Activated CD4-positive, alpha-beta T cell treated with anti-CD3 and anti-CD28 coated beads, Interleukin-2, amount 50 U/mL, for 1 hour (primary cell): ENCODE results near the gene FBXL7.

Experiments
- DNase-seq: peaks from one replicate; pipeline ENCODE4 v3.0.0-alpha.2; 2020

FBXL7 gene

GRCh38 chr5:15786884-15787283 lies 286.9 kb downstream of the FBXL7 start:
- DNase-seq: no peak

DNA sequence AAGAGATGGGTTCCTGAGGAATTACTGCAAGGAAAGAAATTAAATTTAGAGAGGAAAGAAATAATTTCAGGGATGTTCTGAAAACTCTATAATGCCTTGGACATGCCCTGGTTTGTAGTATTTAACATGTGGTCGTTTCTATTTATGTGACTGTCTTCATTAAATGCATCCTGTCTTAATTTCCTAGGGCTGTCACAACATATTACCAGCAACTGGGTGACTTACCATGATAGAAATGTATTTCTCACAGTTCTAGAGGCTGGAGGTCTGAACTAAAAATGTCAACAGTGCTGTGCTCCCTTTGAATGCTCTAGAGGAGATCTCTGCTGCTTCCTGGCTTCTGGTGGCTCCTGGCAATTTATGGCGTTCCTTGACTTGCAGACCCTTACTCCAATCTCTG lies 287.7 kb downstream of the FBXL7 start:
- DNase-seq: no peak

- DNase-seq: no peak
These were observed 289.7 kb downstream of the FBXL7 start for GRCh38 chr5:15789642-15790041.

- no peak for DNase-seq
These were observed 290.6 kb downstream of the FBXL7 start for GRCh38 chr5:15790446-15791018.

GRCh38 chr5:15791274-15791673 lies 291.3 kb downstream of the FBXL7 start:
- DNase-seq: no peak

DNA sequence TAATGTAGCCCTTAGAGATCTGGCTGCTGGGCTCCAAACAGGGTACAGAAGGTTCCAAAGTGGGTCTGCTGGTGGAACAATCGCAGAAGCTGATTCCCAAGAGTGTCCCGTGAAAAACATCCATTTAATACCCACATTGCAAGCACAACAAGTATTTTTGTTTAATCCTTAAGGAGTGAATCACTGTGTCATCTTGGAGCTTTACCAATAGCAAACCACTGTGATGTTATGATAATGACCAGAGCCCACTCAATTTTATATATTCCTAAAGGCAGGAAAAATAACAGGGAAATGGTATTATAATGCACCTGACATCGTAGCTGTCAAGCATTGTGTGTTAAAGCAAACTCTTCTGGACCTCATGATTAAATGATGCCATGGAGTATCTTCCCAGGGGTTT lies 291.9 kb downstream of the FBXL7 start:
- no peak for DNase-seq

DNA sequence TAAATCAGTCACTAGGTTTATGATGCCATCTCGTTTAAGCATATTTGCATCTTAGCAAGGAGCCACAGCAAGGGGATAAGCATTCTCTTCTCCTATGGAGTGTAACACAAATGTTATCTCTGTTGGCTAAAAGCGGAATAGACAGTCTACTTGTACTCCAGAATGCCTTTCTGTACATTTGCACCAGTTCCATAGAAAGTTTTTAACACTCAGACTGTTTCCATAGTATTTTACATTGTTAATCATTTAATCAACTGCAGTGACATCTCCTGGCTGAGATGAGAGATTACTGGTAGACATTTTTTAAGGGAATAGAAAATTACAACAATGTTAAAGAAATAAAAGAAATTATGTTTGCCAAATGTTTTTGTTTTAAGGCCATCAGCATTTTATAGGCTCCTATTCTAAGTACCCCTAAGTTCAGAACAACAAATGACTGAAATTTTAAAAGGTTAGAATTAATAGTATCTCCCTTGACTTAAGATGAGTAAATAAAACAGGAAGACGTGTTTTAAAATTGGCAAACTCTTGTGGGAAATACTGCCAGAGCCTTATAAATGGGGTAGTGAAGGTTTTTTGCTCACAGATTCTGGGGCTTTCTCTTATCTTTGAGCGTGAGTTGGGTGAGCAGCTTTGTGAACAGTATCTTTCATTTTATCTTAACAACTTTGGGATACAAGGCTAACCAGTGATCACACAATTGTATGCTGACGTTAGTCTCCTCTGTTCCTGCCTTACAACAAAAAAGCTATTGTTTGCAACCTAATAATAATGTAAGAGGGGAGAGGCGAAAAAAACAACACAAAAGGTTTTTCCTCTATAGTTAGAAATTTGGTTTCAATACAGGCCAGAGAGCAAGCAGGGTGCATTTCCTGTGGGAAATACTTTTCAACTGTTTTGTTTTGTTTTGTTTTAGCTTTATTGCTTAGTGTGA lies 294.3 kb downstream of the FBXL7 start:
- no peak for DNase-seq

GRCh38 chr5:15796096-15796495 lies 296.1 kb downstream of the FBXL7 start:
- DNase-seq: no peak

GRCh38 chr5:15796557-15796956 lies 296.6 kb downstream of the FBXL7 start:
- no peak for DNase-seq

- DNase-seq: no peak
These were observed 297.1 kb downstream of the FBXL7 start for GRCh38 chr5:15797116-15797515.

DNA sequence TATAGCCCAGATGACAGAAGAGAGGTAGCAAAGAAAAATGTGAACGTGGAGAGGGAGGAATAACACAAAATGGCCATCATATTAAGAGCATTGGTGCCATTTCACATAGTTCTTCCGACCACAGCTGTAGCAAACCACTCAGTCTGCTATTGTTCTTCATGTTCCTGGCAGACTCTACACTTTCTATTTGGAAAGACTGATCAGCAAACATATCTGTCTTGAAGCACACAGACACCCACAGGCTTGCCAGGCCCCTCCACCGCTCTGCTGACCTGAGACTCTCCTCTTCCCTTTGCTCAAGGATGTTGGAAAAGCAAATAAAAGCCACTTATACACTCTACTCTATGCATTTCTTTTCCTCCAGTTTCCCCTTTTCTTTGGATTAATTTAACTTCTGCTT lies 298.0 kb downstream of the FBXL7 start:
- no peak for DNase-seq

DNA sequence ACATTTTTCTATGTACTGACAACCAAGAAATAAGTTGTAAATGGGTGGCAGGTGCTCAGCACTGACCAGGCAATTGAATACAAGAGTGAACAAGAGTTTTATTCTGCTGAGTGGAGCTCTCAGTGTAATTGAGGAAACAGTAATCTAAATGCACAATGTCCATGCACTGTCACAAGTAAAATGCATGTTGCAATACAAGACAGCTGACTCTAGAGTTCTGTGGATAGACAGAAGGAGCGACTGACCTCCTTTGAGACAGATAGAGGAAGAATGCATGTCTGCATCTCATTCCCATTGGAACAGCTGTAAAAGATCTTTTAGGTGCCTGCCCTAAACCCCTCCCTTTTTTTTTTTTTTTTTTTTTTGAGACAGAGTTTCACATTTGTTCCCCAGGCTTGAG lies 299.0 kb downstream of the FBXL7 start:
- no peak for DNase-seq

GRCh38 chr5:15799612-15800011 lies 299.6 kb downstream of the FBXL7 start:
- DNase-seq: no peak

DNA sequence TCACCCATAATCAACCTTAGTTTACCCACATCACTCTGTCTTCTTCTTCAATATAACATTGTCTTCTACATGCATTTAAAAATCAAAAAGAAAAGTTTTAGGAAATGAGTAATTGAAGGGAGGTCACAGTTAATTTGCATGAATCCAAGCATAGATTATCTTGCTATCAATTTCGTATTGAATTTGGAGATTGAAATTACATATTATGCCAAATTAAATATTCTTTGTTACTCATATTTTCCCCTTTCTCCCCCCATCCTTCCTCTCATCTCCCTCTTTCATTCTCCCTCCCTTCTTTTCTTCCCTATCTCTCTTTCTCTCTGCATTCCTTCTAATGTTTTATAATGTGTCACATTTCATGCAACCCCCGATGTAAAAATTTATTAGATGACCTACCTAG lies 303.3 kb downstream of the FBXL7 start:
- DNase-seq: no peak

DNA sequence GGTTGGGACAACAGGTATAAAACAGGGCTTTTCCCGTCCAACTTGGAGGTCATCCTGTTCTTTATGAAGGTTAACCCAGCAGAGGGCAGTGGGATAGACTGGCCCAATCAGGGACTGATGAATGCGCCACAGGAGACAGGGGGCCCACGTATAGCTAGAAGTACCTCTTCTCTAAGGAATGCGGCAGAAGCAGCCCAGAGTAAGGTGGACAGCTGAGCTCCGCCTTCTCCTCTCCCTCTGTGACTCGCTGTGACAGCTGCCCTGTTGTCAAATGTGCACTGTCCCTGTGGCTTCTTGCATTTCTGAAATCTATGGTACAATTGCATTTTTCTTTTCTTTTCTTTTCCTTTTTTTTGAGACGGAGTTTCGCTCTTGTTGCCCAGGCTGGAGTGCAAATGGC lies 306.6 kb downstream of the FBXL7 start:
- no peak for DNase-seq

DNA sequence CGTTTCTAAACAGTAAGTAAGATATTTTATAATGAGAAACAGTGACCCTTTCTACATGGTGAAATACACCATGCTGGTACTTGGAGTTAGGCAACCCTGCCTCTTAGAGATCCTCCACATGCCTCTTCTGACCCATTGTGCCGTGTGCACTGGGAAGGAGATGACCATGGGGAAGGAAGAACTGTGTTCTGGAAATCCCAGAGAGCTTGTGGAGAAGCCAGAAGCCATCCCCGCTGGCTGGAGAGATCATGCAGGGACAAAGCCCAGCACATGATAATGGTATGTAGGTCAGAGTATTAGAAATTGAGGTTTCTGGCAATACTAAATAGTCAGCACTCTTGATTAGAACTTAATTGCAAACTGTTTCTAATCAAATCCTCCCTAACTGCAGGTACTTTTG lies 307.3 kb downstream of the FBXL7 start:
- no peak for DNase-seq

DNA sequence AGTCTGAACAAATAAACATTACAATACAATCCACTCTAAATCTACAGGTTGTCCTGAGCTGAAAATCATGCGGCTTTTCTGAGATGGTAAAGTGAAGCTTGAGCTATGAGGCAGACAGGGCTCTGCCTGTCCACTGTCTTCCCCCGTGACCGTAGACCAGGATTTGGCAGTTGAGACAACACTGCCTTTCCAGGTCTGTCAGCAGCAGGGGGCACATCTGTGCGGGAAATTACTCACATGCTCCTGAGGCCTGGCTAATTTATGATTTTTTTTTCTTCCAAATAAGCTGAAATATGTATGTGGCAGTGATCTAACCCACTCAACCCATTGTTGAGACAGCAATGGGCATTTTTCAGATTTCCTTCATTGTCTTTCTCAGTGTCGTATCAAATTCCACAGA lies 307.9 kb downstream of the FBXL7 start:
- DNase-seq: no peak

GRCh38 chr5:15808577-15808976 lies 308.6 kb downstream of the FBXL7 start:
- no peak for DNase-seq

GRCh38 chr5:15819617-15820016 lies 319.6 kb downstream of the FBXL7 start:
- DNase-seq: no peak

DNA sequence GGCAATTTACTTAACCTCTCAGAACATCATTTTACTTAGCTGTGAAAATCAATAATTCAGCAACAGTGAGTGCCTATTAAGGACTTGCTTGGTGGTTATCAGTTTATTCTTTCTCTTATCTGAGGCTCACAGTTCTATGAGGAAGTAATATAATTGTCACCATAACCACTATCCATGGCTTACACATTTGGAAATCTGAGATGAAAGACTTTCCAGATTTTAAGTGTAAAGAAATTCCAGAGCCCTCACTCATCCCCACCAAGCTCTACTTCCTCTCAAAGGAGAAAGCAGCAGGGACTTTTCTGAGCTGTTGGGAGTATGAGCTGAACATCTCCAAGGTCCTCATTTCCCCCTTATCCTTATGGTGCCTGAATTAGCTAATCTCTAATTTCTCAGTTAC lies 321.5 kb downstream of the FBXL7 start:
- DNase-seq: no peak

DNA sequence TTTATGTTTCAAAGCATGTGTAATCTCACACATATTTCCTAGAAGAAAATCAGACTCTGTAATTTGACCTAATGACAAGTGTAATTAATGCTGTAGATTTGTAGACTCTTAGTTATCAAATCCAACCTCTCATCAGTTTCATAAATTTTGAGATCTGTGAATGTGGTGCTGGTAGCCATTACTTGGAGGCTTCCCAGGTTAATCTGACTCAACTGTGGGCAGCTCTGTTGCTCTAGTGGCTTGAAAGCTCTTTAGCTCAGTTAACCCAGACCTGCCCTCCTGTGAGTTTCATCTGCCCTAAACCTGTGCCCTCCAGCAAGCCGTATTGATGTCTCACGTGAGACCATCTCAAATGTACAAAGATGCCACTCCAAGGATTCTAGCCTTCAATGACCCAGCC lies 323.4 kb downstream of the FBXL7 start:
- DNase-seq: no peak

DNA sequence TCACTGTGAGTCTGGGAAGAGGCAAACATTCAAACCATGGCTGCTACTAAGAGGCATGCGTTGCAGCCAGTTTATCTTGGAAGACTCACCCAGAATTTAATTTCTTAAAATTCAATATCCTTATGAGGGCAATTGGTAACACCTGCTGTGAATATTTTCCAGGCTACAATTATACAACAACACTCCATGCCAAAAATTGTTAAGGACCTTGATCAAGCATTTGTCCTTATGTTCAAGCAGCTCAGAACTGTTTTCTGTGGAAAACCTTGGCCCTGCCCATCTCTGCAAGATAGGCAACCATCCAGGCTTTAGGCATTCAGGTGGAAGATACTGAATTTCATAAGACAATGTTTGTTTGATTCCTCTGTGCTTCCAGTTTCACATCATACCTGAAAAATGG lies 327.8 kb downstream of the FBXL7 start:
- DNase-seq: no peak

- no peak for DNase-seq
These were observed 331.4 kb downstream of the FBXL7 start for GRCh38 chr5:15831408-15831807.

DNA sequence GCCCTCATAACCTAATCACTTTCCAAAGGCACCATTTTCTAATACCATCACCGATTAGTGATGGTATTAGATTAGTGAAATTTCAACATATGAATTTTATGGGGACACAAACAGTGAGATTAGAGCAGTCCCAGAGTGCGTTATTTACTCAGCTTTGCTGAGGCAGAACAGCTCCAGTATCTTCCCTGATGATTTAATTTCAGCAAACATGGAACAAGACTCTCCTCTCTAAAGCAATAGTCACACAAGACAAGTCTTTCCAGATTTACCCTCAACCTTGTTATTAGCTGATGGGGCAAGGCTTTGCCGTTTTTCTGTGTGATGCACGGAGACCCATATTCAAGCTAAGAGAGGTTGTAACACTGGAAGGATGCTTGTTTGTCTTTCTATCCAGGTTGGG lies 333.4 kb downstream of the FBXL7 start:
- DNase-seq: no peak
